Renal pelvis (tissue), 4 donors: Measurements from ENCODE around the gene SLC43A1. TPM values are rescaled to one million over a fixed set of nuclear protein-coding genes. Genes with fewer than 3 reads are reported as not detected.
A peak's percentile ranks its signal among the peaks of the same experiment; 100 is the strongest.
"Not testable (repeated sequence)": the region's sequence is repeated elsewhere in the genome, so short reads cannot be mapped to it uniquely, and the experiment has no call there.

ENCODE experiments used
- DNase-seq: peaks from one replicate; pipeline ENCODE4 v3.0.0-alpha.2; 2013
- polyA plus RNA-seq, 3 donors: library from polyadenylated mRNA; unstranded; fragments of 120-200 nt; gene quantifications; one replicate each; pipeline ENCODE4 v1.2.1, GENCODE V29; 2013; ENCODE audit not compliant: insufficient read length in 3 of 3

SLC43A1 gene
- polyA plus RNA-seq, 3 donors, result 5.0 to 6.5 (median 5.5) TPM

DNA sequence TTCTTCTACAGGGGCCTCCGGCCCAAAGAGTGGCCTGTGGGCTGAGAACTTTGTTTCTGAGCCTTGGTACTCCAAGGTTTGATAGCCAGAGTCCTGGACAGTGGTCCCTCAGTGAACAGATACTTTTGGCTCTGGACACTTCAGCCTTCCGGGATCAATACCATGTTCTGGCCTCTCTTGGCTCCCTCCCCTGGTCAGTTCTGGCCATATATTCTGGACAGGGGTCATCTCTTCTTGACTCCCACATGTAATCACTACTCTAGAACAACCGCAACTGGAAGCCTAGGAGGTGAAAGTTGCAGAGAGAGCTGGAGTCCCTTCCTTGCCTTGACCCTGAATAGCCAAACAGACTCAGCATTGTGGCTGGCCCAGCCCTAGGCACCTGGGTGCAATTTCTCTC is 52.9 kb downstream of the SLC43A1 start:
- DNase-seq, result no peak

DNA sequence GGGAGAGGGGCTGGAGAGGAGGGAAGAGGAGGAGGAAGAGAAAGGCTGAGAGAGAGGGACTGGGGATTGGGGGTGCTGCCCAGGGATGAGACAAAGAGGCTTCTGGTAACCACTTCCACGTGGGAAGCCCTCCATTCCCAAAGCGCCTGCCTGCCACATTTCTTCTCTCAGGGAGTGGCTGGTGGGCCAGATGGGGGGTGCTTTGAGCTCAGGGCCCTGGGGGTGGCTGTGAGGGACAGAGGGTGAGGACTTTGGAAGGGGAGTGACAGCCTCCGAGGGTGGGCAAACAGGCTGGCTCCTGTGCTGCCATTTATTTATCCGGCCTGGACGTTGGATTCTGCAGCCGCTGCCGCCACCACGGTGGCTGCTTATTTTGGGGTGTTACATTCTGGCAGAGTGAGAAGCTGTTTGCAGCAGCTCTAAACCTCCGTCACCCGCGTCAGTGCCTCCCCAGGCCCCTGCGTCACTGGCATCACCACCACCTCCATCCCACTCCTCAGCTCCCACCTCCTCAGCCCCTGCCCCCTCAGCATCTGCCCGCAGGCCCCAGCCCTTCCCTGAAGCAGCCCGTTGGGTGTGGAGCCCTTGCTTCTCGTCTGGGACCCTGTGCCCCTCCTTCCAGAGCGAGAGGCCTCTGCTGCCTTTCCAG is 53.5 kb downstream of the SLC43A1 start:
- DNase-seq, result no peak

DNA sequence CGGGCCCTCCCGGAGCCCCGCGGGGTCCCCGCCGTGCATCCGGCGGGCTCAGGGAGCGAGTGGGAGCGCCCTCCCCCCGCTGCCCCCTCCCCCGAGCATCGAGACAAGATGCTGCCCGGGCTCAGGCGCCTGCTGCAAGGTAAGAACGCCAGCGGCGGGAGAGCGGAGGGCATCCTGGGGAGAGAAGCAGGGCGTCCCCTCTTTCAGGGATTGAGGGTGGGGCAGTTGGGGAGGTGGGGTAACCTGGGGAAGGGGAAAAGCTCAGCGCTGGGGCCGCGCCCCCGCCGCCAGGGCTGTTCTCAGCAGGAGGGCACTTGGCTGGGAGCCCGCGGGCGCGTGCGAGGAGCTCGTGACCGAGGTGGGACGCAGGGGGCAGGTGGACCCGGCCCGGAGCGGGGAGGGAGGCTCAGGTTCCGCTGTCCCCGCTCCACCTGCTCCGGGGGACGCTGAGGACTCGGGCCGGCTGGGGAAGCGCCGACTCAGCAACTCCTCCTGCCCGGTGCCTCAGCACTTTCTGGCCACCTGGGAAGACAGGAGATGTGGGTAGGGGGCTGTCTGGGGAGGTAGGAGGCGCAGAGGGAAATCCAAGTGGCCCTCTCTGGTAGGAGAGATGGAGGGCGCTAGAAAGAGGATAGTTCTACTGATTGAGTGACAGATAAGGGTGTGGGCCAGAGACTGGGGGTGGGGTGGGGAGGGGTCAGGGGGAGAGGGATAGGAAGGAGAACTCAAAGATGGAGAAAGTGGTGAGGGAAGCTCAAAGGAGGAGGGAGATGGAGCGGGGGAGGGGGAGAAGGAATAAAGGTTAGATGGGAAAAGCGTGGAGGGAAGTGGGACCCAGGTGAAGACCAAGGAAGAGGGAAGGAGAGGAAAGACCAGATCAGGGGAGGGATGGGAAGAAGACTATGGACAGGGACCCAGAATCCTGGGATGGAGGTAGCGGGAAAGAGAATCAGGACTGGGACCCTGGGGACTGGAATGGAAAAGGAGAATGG is 54.4 kb downstream of the SLC43A1 start:
- DNase-seq, result no peak

DNA sequence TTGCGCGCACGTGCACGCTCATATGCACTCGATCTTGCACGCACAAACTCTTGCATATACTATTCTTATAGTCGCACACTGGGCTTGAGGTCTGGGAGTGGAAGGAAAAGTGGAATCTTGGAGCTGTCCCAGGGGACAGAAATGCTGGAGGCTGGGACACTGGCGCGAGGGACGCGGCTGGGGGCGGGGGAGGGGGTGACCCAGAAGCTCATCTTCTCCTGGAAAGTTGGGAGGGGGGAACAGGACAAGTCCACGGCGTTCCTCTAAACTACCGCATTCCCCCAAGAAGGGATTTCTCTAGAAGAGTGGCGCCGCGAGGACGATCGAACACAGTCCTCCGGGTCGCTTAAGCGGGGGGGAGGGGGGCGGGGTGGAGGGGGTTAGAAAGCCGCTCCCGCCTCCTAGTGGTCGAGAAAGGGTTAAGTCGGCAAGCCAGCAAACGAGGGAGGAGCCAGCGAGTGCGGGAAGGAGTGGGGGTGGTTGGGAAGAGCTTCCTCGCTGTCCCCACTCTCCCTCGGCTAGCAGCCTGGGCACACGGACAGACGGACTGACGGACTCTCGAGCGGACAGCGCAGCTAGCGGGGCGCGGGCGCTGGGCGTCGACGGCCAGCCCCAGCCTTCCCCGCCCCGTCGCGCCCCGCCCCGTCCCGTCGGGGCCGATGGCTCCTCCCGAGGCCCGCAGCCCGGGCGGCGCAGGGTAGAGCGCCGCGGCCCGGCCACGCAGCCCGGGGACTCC is 55.3 kb downstream of the SLC43A1 start, which contains the start of gene RTN4RL2:
Gene RTN4RL2 (plus strand): TSS at position 507 of the 736 bp plus-strand sequence. CDS start 338 bp downstream, outside the sequence.
- DNase-seq, result no peak

DNA sequence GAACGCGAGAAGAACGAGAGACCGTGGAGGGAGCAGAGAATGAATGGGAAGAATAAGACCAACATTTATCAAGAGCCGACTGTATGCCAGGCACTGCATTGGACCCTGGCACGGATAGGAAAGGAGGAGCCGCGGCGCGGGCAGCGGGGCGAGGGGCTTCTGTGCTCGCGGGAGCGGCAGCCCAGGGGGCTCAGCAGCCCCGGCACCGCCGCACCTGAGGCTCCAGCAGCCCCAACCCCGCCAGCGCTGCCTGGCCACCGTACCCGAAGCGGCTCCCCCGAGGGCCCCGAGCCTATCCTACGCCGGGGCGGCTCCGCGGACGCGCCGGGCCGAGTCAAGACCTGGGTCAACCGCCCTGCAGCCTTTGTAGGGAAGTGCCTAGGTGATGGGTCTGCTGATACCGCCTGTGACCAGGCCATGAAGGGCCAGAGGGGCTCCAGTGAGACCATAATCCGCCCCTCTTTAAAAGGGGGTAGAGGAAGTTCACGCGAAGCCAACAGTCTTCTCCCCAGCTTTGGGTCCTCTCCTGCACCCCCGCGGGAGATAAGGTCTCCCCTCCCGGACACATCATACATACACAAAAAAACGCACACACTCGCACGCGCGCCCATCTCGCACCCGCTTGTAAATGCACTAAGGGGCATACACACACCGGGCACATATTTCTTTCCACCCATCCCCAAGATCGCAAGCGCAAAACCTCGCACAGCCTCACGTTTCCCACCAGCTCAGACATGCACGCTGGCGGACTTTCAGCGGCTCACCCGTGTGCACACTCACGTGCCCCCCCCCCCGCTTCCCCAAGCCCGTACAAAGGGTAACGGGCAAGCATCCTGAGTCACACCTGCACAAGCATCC is 56.1 kb downstream of the SLC43A1 start:
- DNase-seq, result no peak

DNA sequence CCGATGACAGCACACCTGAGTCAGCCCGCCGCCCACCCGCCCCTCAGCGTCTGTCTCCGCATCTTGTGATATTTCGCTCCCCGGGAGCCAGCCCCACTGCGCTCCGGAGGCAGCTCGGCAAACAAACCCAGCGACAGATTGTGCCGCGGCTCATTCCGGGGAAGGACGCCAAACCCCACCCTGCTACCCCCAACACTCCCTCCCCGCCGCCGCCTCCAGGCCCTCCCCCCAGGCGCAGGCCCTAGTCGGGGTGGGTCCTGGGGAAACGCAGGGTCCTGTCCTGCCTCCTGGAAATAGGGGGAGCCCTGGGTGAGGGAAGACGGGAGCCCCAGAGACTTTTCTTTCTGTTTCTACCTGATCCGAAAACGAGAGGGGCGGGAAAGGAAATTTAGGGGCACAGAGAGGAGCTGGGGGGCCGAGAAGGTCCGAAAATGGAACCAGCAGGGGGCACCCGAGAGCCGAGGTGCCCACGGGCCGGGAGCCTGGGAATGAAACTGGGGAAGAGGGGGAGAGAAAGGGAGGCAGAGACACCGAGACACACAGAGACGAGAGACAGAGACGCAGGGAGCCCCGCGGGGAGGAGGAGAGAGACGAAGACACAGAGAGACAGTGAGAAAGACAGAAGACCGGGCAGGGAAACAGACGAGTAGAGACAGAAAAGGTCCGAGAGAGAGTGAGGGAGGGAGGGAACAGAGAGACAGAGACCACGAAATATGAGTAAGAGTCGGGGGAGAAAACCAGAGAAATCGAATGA is 56.9 kb downstream of the SLC43A1 start:
- DNase-seq, result no peak

DNA sequence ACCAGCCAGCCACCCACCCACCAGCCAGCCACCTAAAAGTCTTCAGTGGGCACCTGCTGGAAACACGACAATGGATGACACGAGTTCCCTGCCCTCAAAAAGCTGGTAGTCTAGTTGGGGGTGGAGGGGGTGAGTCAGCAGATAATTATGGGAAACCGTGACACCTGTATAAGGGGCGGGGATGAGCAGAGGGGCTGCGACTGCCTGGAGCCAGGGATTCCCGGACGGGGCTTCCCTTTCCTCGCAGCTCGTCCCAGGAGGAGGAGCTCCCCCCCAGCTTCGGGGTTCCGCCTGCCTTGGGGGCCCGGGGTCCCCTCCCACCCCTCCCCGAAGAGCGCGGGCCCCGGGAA is 57.5 kb downstream of the SLC43A1 start:
- no peak for DNase-seq

DNA sequence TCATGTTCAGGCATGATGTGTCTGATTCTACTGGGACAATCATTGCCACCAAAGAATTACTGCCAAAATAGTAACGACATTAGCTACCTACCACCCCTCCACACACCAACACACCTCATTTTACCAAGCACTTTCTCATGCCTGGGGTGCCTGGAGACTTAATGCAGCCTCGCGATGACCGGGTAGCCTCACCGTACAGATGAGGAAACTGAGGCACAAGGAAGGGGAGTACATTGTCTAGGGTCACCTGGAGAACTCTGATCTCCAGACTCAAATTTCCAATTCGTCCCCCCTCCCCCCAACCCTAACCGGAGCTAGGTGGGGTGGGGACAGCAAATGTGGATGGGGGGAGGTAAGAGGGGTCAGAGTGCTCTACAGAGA is 57.9 kb downstream of the SLC43A1 start:
- DNase-seq, result no peak

DNA sequence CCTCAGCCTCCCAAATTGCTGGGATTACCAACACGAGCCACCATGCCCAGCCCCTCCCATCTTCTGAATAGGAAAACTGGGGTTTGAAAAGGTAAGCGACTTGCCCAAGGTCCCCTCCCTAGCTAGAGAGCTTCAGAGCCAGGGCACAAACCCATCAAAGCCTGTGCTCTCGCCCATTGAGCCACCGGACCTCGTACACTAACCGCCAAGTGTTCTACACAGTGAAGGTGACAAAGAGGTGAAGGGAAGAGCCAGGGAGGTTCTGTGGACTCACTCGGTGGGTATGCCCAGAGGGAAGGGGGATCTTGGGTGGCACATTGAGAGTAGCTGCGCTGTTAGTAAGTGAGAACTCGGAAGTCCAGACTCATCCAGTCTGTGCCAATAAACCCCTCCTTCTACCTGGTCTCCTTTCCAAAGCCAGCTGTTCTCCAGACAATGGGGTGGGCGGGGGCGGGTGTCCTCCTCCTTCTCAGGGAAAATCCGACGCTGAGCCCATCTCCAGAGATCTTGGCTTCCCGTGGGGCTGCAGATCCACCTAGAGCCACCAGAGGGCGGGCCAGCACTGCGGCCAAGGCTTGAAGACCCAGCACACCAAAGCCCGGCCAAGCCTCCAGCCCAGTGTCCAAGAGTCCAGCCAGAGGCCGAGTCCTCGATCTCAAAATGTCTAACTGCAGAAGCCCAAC is 58.4 kb downstream of the SLC43A1 start:
- peak; percentile 80 for DNase-seq

DNA sequence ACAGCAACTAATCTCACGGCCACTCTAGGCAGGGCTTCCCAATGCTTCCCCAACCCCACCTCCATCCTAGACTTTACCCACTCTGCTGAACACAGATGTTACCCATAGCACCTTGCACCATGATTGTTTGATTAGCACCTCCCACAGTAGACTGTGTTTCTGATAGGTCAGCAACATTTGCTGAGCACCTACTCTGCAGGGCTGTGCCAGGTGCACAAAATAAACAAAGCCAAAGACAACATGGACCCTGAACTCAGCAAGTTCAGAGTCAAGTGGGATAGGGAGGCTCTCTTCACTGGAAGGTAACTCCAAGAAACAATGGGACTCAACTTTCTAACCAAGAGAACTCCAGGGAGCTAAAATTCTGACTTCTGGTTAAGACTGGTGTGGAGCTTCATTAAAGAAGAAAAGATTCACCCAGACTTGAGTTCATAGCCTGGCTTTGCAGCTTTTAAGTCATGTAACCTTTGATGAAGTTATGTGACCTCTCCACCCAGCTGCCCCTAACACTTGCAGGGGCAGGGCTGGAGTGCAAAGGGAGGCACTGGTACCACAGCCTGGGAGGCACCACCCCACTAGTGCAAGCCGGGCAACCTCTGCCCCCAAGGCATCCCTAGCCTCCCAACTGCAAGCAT is 61.8 kb downstream of the SLC43A1 start:
- no peak for DNase-seq

DNA sequence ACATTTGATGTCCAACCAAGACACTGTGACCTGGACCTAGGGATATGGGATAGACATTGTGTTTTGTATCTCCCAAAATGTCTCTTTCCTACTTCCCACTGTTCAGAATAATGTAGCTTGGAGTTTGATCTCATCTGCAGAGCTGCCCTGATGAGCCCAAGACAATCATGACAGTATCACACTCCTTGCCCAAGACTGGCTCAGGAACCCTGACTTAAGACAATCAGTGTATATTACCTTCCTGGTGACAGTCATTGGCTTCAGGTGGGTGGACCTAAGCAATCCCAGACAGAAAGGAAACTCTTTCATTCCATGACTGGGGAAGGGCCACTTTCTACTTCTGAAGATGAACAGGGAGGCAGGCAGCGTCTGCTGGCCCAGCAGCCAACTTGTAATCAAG is 69.4 kb downstream of the SLC43A1 start:
- no peak for DNase-seq

DNA sequence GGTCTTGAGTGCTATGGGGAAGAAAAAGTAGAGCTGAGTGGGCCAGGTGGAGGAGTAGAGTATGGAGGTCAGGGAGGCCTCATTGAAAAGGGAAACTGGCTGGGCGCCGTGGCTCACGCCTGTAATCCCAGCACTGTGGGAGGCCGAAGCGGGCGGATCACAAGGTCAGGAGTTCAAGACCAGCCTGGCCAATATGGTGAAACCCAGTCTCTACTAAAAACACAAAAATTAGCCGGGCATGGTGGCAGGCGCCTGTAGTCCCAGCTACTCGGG is 70.4 kb downstream of the SLC43A1 start:
- not testable (repeated sequence) for DNase-seq

DNA sequence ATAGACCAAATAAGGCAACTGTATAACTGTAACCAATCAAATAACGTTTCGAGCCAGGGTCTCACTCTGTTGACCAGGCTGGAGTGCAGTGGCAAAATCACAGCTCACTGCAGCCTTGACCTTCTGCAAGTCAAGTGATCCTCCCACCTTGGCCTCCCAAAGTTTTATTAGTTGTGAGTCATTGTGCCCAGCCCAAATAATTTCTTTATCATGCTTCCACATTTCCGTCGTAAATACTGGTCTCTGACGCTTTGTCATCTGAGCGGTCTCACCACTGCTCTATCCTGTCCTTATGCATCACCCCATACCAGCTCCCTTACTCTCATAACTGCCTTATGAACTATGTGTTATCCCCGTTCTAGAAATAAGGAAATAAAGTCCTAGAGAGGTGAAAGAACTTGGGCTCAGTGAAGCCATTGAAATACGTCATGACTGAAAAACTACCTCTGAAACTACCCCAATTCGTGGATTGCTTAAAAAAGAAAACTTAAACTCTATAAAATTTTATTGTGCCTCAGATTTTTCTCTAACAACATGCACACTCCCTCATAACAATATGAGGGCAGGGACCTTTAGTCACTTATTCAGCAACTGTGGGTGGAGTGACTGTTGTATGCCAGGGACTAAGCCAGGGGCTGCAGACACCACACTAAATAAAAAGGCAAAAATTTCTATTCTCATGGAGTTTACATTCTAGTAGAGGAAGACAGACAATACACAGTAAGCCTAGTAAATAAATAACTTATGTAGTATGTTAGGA is 71.0 kb downstream of the SLC43A1 start:
- no peak for DNase-seq

DNA sequence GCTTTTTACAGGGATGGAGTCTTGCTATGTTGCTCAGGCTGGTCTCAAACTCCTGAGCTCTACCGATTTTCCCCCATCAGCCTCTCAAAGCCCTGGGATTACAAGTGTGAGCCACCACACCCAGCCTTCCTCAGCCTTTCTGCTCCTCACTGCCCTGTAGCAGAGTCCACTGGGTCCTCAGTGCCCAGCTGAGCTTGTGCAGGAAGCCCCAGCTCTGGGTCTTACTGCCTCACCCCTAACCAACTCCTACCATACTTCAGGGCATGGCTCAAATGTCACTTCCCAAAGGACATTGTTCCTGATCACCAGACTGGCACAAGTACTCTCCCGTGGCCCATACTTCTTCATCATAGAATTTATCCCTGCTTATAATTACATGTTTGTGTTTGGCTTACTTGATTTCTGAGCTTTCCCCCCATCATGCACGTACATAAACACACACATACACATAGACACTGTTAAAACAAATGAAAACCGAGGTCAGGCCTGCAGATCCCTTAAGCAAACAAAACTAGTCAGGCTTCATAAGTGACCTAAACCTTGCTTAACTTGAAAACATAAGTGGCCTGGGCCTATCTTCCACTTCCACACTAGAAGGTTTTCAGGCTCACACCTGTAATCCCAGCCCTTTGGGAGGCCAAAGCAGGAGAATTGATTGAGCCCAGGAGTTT is 74.6 kb downstream of the SLC43A1 start:
- no peak for DNase-seq

DNA sequence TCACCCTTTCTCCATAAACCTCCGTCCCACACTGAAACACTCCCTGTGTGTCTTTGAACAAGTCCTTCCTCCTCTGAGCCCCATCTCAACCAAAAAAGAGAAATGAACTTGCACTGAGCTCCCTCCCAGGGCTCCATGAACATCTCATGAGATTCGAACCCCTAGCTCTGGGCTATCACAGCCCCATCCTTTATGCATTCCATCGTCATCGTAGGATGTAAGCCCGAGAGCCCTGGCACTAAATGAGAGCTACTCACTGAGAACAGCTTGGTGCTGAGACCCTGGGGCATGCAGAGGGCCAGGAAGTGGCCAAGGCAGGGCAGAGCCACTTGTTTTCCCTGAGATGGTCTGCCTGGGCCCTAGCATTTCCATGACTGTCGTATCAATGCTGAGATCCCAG is 75.7 kb downstream of the SLC43A1 start:
- DNase-seq, result no peak

DNA sequence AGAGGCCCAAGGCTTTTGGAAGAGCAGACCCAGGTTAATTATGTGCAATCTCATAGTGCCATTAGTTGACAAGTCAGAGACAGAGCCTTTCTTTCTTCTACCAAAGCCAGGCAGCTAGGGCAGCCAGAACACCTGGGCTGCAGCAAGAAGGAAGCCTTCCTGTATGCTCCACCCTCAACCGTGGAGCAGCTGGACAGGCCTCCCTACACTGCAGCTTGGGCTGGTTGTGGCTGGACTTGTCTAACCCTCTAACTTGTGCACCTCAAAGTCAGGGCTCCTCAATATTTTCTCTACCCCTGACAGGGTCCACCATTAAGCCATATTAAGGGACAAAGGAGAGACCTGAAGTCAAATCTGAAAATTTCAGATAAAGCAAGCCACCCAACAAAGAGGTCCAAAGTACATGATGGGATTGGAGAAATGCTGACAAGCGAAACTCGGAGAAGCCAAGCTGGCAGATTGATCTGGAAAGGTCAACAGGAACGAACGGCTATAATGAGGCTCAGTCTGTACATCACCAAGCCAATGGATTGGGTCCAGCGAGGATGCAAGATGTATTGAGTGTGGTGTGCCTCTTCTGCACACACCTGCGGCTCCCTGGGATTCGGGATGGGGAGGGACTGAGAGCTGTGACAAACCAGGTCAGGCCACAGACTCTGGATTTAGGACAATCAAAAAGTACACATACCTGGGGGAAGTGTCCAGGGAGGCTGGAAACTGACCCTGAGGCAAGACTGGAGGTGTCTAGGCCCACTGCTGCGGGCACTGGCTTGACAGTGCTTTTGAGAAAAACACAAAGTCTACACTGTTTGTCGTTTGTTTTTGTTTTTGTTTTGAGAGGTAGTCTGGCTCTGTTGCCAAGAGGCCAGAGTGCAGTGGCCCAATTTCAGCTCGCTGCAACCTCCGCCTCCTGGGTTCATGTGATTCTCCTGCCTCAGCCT is 76.9 kb downstream of the SLC43A1 start:
- DNase-seq, result no peak

DNA sequence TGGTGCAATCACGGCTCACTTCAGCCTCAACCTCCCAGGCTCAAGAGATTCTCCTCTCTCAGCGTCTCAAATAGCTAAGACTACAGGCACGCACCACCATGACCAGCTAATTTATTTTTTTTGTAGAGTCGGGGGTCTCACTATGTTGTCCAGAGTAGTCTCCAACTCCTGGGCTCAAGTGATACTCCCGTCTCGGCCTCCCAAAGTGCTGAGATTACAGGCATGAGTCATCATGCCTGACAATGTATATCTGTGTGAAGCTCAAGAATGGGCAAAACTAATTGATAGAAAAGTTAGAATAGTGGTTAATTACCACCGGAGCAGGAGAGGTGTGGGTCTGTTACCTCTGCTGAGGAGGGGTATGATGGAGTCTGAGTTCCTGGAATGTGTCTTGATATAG is 79.5 kb downstream of the SLC43A1 start:
- no peak for DNase-seq
